Ammon's horn (tissue), 1 donor: ENCODE results near the gene ANXA4.
"Not testable (repeated sequence)": the region's sequence is repeated elsewhere in the genome, so short reads cannot be mapped to it uniquely, and the experiment has no call there.

Experiments
- DNase-seq: peaks from one replicate; pipeline ENCODE4 v3.0.0-alpha.2; 2016; ENCODE audit warnings: low spot score

ANXA4 gene

DNA sequence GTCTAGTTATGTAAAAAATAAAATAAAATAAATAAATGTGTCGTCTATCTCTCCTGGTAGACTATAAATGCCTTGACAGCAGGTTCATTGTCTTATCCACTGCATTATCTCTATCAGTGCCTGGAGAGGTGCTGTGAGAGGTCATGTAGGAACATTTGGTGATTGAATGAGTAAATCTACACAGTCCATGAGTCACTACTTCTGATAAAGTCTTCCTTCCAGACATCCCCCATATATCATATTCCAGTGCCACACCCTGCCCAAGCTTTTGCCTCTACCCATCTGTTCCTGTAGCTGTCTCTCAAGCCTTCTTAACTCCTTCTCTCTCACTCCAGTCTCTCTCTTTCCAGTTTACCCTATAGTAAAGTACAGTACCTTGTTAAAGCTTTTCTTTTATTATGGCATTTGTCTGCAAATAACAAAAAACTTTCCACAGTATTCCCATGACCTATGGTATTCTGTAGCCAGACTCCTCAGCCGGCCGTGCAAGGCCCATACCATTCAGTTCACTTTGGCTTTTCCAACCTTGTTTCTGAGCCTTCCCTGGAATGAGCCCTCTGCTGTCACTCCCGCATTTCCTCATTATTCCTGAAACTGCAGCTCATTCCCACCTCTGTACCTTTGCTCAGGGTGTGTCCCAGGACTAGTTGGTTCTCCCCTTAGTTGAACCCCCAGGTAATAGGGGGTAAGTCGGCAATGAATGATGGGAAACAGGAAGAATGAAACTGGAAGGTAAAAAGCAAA is 37.5 kb downstream of the ANXA4 start:
- DNase-seq, result no peak

DNA sequence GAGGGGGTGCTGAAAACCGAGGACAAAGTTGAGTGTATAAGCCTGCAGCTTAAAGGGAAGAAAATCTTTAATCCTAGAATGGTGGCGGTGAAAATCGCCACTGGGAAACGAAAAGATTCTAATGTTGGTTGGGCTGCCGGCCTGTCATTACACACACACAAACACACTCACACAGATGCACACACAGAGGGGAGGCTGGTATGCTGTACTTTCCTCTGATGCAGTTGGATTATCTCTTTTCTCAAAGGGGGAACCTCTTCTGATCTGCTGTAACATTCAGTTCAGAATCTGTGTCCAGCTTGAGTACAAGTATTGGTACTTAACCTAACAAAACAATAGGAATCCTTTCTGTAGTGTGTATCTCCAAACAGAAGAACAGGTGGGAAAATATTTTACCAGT is 39.0 kb downstream of the ANXA4 start:
- no peak for DNase-seq

DNA sequence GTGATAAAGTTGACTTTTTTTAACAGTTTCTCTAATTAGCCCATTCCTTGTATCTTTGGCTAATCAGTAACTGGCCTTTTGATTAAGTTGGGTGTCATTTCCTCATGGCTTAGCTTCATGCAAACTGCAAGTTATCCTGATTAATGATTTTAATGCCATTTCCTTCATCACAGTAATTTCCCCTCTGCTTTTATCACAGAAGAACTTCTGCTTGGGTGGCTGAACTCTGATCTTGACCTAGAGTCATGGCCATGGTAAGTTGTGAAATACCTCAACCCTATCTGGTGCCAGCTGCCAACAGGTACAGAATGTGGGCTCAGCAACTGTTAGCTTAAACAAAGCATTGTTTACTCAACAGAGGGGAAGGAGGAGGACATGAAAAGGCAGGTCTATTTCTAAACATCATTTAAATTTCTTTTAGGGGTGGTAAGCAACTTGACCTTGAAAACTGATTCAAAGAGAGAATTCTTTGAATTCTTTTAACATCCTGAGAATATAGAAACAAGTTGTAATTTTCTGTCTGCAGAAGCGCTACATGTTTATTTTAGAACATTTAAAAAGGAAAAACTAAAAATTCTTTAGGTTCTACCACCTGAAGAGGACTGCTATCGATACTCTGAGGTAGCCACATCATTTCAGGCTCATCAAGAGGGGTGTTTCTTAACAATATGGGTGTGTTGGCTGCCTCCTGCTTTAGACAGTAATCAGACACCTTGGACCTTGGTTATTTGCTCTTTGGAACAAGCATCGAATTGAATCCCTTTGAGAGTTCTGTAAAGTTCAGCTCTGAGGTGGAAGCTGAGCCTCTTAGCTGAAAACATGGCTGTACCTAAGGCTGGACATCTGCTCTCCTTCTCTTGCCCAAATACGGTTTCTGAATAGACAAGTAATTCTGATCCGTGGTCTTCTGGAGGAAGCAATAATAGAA is 39.7 kb downstream of the ANXA4 start:
- no peak for DNase-seq

DNA sequence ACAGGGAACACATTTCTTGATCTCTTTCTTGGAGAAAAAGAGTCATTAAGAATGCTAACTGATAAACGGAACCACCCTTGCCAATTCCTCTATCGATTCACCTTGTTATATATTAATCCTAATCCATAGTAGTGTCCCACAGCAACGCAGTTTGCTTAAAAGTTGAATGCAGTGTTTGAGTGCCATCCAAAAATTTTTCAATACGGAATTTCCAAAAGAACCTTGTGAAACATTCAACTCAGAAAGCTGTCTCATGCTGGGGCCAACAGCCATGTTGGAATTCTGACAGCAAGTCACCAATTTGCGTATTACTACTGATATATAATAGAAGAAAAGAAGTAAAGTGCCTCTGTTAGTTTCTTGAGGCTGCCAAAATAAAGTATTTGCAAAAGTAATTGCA is 42.3 kb downstream of the ANXA4 start:
- no peak for DNase-seq

DNA sequence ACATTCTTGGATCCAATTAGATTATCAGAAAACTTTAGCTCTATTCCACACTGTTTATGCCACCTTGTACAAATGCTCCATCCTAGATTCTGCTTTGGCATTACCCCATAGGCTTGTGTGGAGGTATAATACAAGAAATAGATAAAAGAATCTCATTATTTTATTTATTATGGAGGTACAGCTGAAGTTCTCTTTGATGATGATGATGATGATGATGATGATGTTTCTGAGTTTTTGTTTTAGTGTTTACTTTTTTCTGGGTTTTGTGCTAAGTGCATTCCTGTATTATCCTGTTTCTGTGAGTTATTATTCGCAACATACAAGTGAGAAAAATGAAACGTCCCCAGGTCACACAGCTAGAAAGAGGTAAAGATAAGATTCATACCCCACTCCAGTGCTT is 43.4 kb downstream of the ANXA4 start:
- no peak for DNase-seq

DNA sequence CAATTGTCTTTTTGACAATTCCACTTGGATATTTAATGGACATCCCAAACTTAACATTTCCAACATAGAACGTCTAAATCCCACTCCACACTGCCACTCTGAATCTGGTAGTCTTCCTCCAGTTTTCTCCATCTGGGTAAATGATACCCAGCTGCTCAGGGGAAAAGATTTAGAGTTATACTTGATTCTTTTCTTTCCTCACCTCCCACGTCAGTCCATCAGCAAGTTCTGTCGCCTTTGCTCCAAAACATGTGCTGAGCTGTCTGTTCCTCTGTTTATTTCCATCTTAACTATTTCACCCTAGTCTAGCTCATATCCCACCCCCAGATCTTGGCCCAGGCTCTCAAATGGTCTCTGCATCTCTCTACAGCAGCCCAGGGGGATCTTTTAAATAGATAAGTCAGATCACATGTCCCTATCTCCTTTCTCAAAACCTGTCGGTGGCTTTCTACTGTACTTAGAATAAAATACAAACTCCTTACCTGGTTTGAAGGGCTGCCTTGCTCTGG is 44.2 kb downstream of the ANXA4 start:
- DNase-seq, result no peak

DNA sequence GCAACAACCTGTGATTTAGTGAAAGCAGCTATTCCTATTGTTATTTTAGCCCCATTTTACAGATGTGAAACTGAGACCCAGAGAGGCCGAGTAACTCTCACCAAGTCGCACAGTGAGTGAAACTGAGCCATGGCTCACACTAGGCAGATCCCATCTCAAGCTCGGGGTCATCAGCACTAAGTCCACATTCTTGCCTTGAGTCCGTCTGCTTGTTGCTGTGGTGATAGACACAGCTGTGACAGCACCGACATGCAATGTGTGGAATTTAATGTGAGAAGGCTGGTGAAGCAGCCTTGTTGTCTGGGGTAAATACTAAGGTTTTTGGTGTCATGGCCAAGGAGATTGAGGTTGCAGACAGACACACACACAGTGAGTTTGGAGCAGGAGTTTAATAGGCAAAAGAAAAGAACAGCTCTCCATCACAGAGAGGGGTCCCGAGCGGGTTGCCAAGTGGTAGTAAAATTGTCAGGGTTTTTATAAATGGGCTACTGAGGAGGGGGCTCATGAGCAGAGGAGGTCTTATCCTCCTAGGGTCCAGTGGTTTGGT is 47.3 kb downstream of the ANXA4 start:
- no peak for DNase-seq

DNA sequence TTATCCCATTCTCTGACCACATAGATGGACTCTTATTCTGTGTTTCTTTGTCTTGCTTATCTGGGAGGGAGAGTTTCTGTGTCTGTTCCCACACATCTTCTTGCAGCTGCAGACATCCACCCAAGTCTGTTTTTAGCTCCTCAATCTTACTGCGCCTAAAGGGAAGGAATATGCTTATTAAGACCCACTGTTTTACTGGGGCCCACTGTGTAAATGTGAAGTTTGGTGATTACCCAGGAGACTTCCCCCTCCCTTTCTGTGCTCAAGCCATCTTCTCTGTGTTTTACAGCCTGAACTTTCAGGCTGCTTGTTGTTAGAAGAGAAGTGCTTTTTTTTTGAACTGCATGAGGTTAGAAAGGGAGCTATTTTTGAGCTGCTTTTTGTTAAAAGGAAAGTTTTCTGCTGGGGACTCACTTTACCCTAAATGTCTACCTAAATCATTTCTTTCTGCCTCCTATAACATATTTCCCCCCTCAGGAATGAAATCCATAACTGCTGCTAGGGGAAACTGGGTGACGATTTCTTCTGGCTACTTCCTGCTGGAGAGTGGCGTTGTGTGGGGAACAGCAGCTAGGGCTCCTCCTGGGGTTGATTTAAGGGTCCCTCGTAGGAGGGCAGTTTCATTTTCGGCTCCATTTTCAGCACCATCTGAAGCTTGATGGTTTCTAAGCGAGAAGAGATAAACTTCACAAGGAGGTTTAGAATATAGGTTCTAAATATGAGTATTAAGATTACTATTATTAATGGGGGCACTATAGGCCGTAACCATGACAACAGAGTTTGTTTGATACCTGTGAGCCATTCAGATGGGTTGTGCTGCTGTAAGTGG is 48.1 kb downstream of the ANXA4 start:
- DNase-seq, result peak; percentile 16

DNA sequence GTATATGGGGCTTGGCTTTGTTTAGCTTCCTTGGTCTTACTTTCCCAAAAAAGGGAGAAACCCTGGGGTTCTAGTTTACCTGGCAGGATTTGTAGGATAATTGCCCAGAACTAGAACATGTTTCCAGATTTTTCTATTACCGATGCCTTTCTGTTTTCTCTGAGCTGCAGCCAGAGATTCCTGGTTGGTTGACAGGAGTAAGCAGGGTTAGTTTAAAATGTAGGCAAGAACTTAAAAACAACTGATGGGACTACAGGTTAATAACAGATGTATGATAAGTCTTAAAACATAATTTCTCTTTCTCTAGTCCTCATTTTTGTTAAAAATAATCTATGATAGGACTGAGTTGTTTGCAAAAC is 48.6 kb downstream of the ANXA4 start:
- DNase-seq, result no peak

DNA sequence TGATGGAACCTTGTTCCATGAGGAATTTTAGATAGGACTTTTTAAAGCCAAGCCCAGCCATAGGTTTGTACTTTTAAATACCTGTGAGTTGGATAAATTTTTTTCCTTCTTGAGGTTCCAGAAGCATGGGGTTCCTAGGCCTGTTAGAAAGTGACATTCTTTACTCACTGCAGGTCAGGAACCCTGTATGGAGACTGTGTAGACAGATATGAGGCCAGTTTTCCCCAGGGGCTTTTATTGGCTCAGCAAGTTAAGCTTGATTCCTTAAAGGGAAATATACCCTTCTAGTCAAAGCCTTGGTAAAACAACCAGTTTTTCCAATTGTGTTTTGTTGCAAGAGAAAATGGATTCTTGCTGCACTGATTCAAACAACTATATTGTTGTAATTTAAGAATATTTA is 49.1 kb downstream of the ANXA4 start:
- DNase-seq, result no peak

DNA sequence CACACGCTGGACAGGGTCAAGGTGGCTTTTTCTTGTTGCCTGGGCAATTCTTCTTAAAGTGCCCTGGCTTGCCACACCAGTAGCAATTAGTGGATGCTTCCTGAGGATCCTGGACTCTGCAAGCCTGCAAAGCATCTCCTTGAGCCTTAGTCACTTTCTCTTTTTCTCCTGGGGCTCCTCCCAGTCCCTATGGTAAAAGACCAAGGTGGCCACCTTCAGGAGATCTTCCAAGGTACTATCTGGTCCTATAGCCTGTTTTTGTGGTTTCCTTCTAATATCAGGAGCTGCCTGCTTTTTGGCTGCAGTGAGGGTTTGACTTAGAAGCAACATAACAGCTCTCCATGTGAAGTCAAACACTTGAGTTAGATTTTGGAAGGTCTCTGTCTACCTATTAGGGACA is 54.2 kb downstream of the ANXA4 start:
- no peak for DNase-seq

DNA sequence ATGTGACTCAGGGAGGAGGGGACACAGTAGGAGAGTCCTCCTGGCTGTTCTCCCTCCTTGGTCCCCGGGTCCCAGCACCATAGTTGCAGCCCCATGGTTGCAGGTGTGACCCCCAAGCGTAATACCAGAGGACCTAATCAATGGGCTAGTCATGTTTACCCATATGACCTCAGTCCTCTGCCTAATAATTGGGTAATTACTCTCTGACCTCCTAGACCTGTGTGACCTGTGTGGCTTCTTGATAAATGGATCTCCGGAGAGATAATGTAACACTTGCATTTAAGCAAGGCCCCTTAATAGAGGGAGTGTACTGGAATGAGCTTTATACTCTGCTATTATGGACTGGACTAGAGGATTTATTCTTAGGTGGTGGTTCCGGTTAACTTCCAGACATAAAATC is 55.3 kb downstream of the ANXA4 start:
- no peak for DNase-seq

DNA sequence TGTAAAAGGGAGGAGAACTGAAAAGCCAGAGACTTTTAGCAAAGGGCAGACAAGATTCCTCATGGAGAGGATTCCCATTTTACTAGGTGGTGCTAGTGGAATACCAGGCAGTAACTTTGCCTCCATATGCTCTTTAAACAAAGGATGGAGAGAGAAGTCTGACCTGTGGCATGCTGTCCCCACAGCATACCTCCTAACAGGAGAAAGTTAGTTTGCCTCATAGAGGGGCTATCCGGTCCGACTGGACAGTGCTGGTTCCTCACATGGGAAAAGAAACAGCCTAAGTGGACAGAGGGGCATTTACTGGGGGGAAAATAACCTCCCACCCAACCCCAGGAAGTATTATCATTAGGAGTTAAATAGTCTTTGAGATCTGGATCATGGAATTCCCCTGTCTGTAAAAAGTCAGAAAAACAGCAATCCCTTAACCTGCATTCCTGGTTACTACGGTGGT is 55.9 kb downstream of the ANXA4 start:
- DNase-seq, result no peak

DNA sequence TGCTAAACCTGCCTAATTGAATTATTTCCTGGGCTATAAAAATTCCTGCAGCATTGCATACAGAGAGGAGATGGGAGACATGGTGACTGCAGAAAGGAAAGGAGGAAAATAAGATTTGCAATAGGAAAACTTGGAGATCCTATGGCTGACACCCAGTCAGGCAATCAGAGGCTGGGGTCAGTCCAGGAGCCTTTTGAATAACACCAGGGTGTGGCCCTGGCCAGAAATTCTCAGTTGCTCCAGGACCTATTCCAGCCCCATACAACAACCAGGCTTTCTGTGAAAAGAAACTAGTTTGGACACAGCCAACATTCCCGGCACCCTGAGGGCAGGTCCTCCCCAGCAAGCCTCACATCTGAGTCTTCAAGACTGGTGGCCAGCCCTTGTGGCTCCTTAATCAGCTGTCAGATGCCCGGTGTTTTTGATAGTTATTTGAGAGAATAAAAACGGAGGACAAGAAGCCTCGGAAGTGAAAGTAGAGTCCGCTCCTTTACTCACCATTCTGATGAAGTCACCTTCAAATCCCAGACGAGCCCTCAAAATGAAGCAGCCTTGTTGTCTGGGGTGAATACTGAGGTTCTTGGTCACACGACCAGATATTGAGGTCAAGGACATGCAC is 56.5 kb downstream of the ANXA4 start:
- DNase-seq, result peak; percentile 9

DNA sequence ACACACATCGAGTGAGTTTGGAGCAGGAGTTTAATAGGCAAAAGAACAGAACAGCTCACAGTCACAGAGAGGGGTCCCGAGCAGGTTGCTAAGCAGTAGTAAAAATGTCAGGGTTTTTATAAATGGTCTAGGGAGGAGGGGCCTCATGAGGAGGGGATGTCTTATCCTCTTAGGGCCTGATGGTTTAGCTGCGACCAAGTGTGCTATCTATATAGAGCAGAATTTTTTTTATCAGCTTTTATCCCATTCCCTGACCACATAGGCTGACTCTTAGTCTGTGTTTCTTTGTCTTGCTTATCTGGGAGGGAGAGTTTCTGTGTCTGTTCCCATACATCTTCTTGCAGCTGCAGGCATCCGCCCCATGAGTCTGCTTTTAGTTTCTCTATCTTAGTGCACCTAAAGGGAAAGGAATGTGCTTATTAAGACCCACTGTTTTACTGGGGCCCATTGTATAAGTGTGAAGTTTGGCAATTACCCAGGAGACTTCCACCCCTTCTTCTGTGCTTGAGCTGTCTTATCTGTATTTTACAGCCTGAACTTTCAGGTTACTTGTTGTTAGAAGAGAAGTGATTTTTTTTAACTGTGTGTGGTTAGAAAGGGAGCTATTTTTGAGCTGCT is 57.1 kb downstream of the ANXA4 start:
- DNase-seq, result no peak

DNA sequence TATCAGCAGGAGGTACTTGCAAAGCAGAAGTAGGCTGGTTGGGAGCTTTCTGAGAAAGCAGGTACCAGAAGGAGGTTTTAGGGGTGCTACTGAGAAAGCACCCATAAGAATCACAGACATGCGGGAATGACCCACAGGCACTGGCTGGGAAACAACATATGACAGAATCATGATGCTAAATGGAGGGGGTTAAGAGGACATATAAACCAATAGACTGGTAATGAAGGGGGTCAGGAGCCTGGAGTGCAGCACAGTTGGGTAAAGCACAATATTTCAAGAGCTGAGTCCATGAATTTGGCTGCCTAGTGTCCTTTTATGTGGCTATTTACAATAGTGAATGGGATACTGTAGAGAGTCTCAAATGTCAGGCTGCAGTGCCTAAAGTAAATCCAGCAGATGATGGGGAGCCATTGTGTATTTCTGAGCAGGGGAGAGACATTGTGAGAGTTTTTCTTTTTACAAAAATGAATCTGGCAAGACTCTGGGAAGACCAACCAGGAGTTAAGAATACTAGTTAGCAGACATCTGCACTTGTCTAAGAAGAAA is 59.9 kb downstream of the ANXA4 start:
- no peak for DNase-seq

DNA sequence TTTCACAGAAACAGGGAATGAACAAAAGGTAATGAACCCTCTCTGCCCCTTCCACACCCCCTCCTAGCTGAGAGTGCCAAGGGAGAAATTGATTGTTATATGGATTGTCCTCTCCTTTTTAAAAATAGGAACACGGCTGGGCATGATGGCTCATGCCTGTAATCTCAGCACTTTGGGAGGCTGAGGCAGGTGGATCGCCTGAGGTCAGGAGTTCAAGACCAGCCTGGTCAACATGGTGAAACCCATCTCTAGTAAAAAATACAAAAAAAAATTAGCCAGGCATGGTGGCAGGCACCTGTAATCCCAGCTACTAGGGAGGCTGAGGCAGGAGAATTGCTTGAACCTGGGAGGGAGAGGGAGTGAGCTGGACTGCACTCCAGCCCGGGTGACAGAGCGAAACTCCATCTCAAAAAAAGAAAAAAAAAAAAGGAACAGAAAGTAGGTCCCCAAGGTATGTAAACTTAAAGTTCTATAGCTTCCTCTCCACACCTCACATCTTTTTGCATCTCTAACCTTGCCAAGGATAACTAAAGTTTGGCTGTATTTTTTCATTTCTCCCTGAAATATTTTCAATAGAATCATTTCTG is 60.9 kb downstream of the ANXA4 start:
- DNase-seq, result not testable (repeated sequence)

DNA sequence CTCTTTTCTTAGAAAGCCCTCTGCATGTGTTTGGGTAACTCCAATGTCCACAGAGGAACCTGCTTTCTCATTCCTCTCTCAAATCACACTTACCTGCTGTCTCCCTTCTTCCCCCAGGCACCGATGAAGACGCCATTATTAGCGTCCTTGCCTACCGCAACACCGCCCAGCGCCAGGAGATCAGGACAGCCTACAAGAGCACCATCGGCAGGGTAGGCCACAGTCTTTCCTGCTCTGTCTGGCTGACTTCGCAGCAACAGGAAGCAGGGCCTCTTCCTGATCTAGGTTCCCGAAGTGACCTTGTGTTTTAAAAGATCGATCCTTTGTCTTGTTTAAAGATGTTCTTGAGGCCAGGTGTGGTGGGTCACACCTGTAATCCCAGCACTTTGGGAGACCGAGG is 62.5 kb downstream of the ANXA4 start:
- DNase-seq, result no peak

DNA sequence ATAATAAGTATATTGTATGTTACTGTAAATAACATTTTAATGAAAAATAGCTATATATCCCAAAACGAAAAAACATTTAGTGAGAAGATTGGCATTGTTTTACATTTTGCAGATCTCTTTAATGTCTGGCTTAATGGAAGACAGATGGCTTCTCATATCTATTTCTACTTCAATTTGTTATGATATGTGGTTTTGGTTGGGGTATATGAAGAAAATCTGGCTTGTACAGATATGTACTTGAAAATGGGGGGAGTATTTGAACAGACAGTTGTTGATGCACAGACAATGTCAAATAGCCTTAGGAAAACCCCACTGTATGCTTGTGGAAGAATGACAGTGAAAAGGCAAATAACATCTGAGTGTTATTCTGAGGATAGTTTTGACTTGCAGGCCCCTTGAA is 64.0 kb downstream of the ANXA4 start:
- DNase-seq, result no peak

DNA sequence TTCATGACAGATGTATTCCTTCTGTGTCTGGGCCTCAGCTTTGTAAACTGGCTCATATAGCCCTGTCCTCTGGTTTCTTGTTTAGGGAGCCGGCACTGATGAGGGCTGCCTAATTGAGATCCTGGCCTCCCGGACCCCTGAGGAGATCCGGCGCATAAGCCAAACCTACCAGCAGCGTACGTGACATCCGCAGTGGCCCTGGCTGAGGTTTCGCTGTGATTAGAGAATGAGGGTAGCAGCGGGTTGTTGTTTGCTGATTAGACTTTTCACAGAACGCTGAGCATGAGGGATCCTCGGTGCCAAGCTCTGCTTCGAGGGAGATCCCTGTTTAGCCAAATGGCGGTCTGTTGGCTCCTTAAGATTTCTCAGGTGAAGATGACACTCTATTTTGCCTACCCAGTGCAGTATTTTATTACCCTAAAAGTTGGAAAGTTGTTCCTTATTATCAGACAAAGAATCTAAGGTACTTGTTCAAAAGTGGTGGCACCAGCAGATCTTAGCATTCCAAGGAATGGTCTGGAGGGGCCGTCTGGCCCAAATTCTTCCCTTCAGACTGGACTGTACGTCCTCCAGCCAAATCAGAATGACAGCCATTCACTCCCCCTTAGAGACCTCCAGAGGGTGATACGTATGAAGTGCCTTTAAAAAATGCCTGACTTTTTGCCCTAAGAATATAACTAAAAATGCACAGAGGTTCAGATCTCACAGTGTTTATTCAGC is 66.0 kb downstream of the ANXA4 start:
- DNase-seq, result no peak
